MM.1S (cell line): Measurements from ENCODE around the gene SLC6A19.

Source experiments
- DNase-seq: peaks from one replicate; pipeline ENCODE4 v3.0.0-alpha.2; 2015
- H2AFZ ChIP-seq: fragments of 300-600 bp; sonication (generic); 2 replicates; pipeline ENCODE4 v1.6.0; 2016; ENCODE audit warnings: antibody characterized with exemption, low read length
- H3F3A ChIP-seq: fragments of 300-600 bp; sonication (generic); 2 replicates; pipeline ENCODE4 v1.6.1; 2016; ENCODE audit warnings: mild to moderate bottlenecking, antibody characterized with exemption, low read length, moderate library complexity, mixed read lengths; ENCODE audit not compliant: insufficient read depth
- H3K27ac ChIP-seq: fragments of 300-600 bp; sonication (generic); 2 replicates; pipeline ENCODE4 v1.5.1; 2016; ENCODE audit warnings: mild to moderate bottlenecking, low read length
- H3K27me3 ChIP-seq: fragments of 300-600 bp; sonication (generic); replicated peaks from 2 replicates; pipeline ENCODE4 v1.6.0; 2016; ENCODE audit warnings: low read length; ENCODE audit not compliant: insufficient read depth
- H3K36me3 ChIP-seq: fragments of 300-600 bp; sonication (generic); replicated peaks from 2 replicates; pipeline ENCODE4 v1.6.1; 2016; ENCODE audit warnings: mild to moderate bottlenecking, low read length, mixed read lengths; ENCODE audit not compliant: insufficient read depth
- H3K4me1 ChIP-seq: fragments of 300-600 bp; sonication (generic); 2 replicates; pipeline ENCODE4 v1.6.1; 2016; ENCODE audit warnings: low read length, mixed read lengths
- H3K4me2 ChIP-seq: fragments of 300-600 bp; sonication (generic); 2 replicates; pipeline ENCODE4 v1.6.0; 2016; ENCODE audit warnings: low read depth, low read length
- H3K4me3 ChIP-seq: fragments of 300-600 bp; sonication (generic); 2 replicates; pipeline ENCODE4 v1.5.1; 2016; ENCODE audit warnings: low read length, mixed read lengths
- H3K79me2 ChIP-seq: fragments of 300-600 bp; sonication (generic); 2 replicates; pipeline ENCODE4 v1.6.1; 2016; ENCODE audit warnings: mixed run types, low read length, mixed read lengths
- H3K9ac ChIP-seq: fragments of 300-600 bp; sonication (generic); 2 replicates; pipeline ENCODE4 v1.6.1; 2016; ENCODE audit warnings: low read length, mixed read lengths
- H3K9me2 ChIP-seq: fragments of 300-600 bp; sonication (generic); replicated peaks from 2 replicates; pipeline ENCODE4 v1.6.1; 2016; ENCODE audit warnings: mild to moderate bottlenecking, low read length, mixed read lengths; ENCODE audit not compliant: insufficient read depth
- H3K9me3 ChIP-seq: fragments of 300-600 bp; sonication (generic); replicated peaks from 2 replicates; pipeline ENCODE4 v1.6.1; 2016; ENCODE audit warnings: mild to moderate bottlenecking, low read length, mixed read lengths; ENCODE audit not compliant: insufficient read depth
- H4K20me1 ChIP-seq: fragments of 300-600 bp; sonication (generic); 2 replicates; pipeline ENCODE4 v1.6.1; 2016; ENCODE audit warnings: mild to moderate bottlenecking, low read length, moderate library complexity, mixed read lengths; ENCODE audit not compliant: insufficient read depth
- EZH2 ChIP-seq: fragments of 300-600 bp; sonication (generic); optimal IDR thresholded peaks from 2 replicates; pipeline ENCODE3; 2017; ENCODE audit warnings: low read depth, mild to moderate bottlenecking, antibody characterized with exemption, low read length, mixed read lengths
- EZH2phosphoT487 ChIP-seq: fragments of 300-600 bp; sonication (generic); IDR thresholded peaks from 2 replicates; pipeline ENCODE4 v1.6.1; 2018; ENCODE audit warnings: antibody characterized with exemption, low read length
- TF ChIP-seq, protein P1 (sequence below): fragments of 300-600 bp; sonication (generic); IDR thresholded peaks from 2 replicates; pipeline ENCODE4 v1.5.1; 2016; ENCODE audit warnings: antibody characterized with exemption, low read length, mixed read lengths

Gene SLC6A19

DNA sequence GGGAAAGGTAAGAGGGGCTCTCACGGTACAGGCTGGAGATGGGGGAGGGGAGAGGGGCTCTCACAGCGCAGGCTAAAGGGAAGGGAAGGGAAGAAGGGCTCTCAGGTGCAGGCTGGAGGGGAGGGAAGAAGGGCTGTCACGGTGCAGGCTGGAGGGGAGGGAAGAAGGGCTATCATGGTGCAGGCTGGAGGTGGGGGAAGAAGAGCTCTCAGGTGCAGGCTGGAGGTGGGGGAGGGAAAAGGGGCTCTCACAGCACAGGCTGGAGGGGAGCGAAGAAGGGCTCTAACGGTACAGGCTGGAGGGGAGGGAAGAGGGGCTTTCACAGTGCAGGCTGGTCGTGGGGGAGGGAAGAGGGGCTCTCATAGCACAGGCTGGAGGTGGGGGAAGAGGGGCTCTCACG is 28.4 kb downstream of the SLC6A19 start:
- no peak for DNase-seq
- TF ChIP-seq EZH2 (no peak), EZH2phosphoT487 (no peak)
- TF ChIP-seq, protein P1, sequence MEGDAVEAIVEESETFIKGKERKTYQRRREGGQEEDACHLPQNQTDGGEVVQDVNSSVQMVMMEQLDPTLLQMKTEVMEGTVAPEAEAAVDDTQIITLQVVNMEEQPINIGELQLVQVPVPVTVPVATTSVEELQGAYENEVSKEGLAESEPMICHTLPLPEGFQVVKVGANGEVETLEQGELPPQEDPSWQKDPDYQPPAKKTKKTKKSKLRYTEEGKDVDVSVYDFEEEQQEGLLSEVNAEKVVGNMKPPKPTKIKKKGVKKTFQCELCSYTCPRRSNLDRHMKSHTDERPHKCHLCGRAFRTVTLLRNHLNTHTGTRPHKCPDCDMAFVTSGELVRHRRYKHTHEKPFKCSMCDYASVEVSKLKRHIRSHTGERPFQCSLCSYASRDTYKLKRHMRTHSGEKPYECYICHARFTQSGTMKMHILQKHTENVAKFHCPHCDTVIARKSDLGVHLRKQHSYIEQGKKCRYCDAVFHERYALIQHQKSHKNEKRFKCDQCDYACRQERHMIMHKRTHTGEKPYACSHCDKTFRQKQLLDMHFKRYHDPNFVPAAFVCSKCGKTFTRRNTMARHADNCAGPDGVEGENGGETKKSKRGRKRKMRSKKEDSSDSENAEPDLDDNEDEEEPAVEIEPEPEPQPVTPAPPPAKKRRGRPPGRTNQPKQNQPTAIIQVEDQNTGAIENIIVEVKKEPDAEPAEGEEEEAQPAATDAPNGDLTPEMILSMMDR: no peak
- H3K27me3 ChIP-seq: no peaks in the 10 kb centered on the region
- H4K20me1 ChIP-seq: no peaks in the 10 kb centered on the region
- H3K79me2 ChIP-seq: no peaks in the 10 kb centered on the region
- no peak overlapping the region for H3K4me2 ChIP-seq
- no peak overlapping the region for H3K9ac ChIP-seq
- no peaks in the 10 kb centered on the region for H3F3A ChIP-seq
- no peak overlapping the region for H3K27ac ChIP-seq
- no peaks in the 10 kb centered on the region for H3K9me3 ChIP-seq
- H3K9me2 ChIP-seq: no peaks in the 10 kb centered on the region
- H3K4me1 ChIP-seq: no peaks in the 10 kb centered on the region
- H3K4me3 ChIP-seq: no peak overlapping the region
- no peaks in the 10 kb centered on the region for H3K36me3 ChIP-seq
- H2AFZ ChIP-seq: no peak overlapping the region

DNA sequence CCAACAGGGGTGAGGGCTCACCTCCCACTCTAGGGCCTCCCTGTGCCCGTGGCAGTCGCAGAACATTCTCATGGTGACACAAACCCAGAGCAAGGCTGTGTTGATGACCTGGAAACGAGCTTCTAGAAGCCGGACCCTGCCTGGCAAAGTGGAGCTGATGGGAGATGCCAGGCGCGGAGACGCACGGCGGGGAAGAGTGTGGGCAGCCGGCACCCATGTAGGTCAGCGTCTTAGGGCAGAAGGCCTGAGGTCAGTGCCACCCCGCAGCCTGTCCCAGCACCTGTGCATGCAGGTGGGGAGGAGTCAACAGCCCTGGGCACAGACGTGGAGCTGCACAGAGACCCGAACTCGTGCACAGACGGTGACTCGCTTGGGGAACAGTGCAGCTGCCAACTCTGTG is 29.2 kb downstream of the SLC6A19 start:
- Histone ChIP-seq H3K4me3 (no peak overlapping the region), H3F3A (no peaks in the 10 kb centered on the region), H3K9me2 (no peaks in the 10 kb centered on the region), H3K27me3 (no peaks in the 10 kb centered on the region), H3K9me3 (no peaks in the 10 kb centered on the region), H3K9ac (no peak overlapping the region), H3K27ac (no peak overlapping the region), H2AFZ (no peak overlapping the region), H3K36me3 (no peaks in the 10 kb centered on the region), H4K20me1 (no peaks in the 10 kb centered on the region), H3K79me2 (no peaks in the 10 kb centered on the region), H3K4me1 (no peaks in the 10 kb centered on the region), H3K4me2 (no peak overlapping the region)
- no peak for DNase-seq
- TF ChIP-seq, protein P1: no peak
- TF ChIP-seq EZH2: no peak
- no peak for TF ChIP-seq EZH2phosphoT487

DNA sequence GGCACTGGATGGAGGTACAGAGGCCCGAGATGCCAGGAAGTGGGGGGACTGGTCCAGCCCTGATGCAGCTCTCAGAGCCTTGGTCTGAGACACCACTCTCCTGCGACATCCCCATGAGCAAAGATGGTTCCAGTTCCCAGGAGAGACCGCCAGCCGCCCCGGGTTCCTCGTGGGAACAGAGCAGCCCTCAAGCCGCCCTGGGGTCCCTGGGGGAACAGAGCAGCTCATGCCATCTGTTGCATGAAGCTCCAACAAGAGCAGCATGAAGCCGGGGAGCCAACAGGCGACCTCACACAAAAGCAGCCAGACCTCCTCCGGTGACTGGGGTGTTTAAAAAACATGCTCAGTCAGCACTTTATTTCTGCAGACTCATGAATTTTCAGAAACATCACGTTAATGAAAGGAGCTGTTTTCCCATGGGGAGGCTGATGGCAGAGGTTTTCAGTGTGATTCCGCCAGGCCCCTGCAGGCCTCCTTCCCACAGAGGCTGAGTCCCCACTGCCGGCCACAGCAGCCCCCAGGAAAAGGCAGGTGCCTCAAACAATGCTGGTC is 30.0 kb downstream of the SLC6A19 start:
- Histone ChIP-seq H3K9ac (no peak overlapping the region), H3K4me1 (no peaks in the 10 kb centered on the region), H3K27me3 (no peaks in the 10 kb centered on the region), H3F3A (no peaks in the 10 kb centered on the region), H4K20me1 (no peaks in the 10 kb centered on the region), H3K4me3 (no peak overlapping the region), H3K9me2 (no peaks in the 10 kb centered on the region), H3K4me2 (no peak overlapping the region), H3K9me3 (no peaks in the 10 kb centered on the region), H3K79me2 (no peaks in the 10 kb centered on the region), H2AFZ (no peak overlapping the region), H3K27ac (no peak overlapping the region), H3K36me3 (no peaks in the 10 kb centered on the region)
- DNase-seq: no peak
- TF ChIP-seq, protein P1: no peak
- TF ChIP-seq EZH2 (no peak), EZH2phosphoT487 (no peak)
